T follicular helper cell (primary cell): ENCODE measurements around the gene CCDC82.

Source experiments
- DNase-seq: peaks from one replicate; pipeline ENCODE4 v3.0.0-alpha.2; 2020; ENCODE audit warnings: low read depth

The CCDC82 gene

DNA sequence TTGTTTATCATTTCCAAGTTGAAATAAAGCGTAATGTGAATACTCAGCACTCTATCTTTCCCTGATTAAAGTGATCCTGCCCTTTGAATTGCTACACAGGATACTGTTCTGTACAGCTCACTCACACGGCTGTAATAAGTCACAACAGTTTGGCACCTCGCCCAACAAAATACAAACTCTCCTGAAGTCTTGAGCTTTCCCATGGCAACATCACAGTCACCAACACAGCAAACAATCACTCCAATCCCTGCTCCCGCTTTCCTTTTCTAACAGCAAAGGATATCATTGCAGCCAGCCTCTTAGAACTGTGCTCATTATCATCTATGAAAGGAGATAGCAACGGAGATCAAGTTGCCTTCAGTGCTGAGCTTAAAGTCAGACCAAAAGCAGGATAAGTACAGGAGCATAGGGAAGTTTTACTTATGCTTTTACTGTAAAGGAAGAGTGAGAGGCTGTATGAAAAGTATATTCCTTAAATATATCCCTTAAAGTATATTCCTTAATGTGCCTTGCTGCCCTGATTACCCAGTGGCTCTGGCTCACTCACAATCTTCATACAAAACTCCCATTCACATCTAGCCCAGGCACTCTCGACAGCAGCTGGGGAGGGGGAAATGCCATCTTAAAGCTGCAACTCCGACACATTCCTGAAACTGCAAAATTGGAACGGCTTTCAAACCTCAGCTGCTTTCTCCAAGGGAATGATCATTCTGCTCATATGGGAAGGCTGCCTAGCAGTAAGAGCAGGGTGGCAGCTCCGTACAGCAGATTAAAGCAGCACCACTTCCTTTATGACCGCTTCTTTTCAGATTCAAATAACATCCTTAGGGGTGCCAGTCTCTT lies 82.6 kb downstream of the CCDC82 start:
- no peak for DNase-seq

DNA sequence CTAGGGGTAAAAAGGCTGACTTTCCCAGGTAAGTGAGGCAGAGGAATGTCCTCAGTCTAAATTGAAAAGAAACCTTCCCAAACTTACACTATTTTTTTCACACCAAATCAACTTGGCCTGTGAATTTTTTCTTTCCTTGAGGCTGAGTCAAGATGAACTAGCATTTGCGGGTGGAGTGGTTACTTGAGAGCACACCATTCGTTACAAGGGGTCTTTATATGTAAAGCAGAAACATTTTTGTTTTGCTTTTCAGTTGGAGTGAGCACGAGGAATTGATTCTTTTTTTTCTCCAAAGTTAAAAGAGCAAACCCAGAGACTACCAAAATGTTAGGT lies 83.1 kb downstream of the CCDC82 start:
- DNase-seq, result no peak

DNA sequence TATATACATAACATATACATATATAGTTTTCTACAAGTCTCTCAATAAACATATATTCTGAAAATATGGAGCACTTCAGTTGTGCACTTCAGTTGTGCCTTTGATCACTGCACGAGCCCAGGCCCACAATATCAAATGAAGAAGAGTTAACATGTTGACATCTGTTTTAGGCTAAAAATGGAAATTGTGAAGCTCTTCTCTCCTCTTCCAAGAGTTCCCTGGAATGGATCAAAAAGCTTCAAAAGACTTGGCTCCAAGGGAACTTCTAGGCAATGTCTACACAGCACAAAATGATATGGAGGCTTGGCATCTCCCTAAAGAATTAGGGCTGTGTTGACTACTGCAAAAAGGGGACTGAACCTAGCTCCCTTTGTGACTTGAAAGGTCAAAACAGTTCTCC lies 83.6 kb downstream of the CCDC82 start:
- DNase-seq, result no peak

DNA sequence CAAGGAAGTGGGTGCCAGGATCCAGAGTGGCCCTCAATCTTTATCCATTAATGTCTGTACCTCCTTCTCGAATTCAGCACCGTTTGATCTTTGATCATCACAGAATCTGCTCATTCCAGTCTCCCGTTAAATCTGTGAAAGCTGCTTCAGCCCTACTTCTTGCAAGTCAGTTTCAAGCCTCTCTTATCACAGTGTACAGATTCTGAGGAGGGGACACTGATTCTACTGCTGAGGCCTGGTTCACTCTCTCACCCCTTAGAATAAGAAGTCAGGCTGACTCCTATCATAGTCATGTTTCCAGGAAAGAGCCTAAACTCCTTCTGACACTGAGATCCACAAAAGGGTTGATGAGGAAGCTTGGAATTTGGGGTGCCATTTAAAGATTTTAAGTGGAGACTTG lies 85.7 kb downstream of the CCDC82 start:
- DNase-seq, result no peak

DNA sequence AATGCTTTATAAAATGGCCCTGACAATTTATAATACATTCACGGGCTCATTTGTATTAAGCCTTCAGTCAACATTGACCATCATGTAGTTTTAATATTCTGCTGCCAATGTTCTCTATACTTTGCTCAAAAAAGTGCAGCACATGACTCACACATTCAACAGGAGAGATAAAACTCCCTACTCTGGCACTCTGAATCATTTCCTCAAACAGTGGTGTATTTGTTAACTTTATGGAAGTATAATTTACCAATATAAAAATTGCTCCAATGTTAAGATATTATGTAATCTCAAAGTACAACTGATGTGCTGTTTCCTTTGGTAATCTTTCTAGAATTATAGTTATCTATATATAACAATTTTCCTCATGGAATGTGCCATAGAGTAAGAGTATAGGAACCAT lies 86.6 kb downstream of the CCDC82 start:
- no peak for DNase-seq
